ENCODE data around the gene DCAF11.

DNA sequence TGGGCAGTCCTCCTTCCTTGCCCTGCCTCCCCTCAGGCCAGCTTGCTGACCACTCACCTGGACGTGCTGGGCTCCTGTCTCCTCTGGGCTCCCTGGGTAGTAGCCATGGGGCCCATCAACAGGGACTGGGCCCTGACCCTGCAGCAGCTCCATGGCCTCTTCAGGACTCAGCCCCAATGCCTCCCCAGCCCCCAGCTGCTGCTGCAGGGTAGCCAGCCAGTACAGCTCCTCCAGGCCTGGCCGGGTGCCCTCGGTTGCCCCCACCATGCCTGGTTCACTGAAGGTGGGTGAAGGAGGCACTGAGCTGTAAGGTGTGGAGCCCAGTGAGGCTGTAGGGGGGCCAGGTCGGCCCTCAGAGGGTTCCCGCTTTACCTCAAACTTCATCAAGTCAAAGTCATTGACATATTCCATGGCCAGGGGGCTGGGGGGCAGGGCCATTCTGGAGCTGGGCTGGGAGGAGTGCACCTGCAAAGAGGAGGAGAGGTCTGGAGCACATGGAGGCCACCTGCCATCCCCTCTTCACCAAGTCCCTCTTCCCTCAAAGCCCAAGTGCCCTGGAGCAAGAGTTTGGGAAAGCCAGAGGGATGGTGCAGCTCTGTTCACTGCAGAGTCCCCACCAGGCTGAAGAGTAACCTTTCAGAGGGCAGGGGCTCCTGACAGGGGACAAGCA is 32.0 kb upstream of the DCAF11 start:
- TF ChIP-seq, protein P1, sequence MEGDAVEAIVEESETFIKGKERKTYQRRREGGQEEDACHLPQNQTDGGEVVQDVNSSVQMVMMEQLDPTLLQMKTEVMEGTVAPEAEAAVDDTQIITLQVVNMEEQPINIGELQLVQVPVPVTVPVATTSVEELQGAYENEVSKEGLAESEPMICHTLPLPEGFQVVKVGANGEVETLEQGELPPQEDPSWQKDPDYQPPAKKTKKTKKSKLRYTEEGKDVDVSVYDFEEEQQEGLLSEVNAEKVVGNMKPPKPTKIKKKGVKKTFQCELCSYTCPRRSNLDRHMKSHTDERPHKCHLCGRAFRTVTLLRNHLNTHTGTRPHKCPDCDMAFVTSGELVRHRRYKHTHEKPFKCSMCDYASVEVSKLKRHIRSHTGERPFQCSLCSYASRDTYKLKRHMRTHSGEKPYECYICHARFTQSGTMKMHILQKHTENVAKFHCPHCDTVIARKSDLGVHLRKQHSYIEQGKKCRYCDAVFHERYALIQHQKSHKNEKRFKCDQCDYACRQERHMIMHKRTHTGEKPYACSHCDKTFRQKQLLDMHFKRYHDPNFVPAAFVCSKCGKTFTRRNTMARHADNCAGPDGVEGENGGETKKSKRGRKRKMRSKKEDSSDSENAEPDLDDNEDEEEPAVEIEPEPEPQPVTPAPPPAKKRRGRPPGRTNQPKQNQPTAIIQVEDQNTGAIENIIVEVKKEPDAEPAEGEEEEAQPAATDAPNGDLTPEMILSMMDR (IDR thresholded peaks at IDR 0.05; ENCODE audit: low read length): no peak
- TF ChIP-seq EZH2 (IDR thresholded peaks at IDR 0.05; ENCODE audit: borderline replicate concordance, low read length): no peak

All from OCI-LY1 (cell line).